GM19372 (cell line): ENCODE data around the gene PSIP1.
"Not testable (repeated sequence)": the region's sequence is repeated elsewhere in the genome, so short reads cannot be mapped to it uniquely, and the experiment has no call there.

ENCODE experiments used
- ATAC-seq: cut with Tn5 transposase; IDR thresholded peaks from one replicate; pipeline ENCODE4 v1.9.1; 2021; ENCODE audit warnings: mild to moderate bottlenecking, low read depth, moderate library complexity; ENCODE audit not compliant: unreplicated experiment

Gene PSIP1

DNA sequence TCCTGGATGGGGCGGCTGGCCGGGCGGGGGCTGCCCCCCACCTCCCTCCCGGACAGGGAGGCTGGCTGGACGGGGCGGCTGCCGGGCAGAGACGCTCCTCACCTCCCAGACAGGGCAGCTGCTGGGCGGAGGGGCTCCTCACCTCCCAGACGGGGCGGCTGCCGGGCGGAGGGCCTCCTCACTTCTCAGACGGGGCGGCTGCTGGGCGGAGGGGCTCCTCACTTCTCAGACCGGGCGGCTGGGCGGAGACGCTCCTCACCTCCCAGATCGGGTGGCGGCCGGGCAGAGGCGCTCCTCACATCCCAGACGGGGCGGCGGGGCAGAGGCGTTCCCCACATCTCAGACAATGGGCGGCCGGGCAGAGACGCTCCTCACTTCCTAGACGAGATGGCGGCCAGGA is 68.5 kb downstream of the PSIP1 start:
- not testable (repeated sequence) for ATAC-seq

DNA sequence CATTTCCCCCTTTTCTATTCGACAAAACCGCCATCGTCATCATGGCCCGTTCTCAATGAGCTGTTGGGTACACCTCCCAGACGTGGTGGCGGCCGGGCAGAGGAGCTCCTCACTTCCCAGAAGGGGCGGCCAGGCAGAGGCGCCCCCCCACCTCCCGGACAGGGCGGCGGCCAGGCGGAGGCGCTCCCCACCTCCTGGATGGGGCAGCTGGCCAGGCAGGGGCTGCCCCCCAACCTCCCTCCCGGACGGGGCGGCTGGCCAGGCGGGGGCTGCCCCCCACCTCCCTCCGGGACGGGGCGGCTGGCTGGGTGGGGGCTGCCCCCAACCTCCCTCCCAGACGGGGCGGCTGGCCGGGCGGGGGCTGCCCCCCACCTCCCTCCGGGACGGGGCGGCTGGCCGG is 68.9 kb downstream of the PSIP1 start:
- ATAC-seq, result not testable (repeated sequence)

DNA sequence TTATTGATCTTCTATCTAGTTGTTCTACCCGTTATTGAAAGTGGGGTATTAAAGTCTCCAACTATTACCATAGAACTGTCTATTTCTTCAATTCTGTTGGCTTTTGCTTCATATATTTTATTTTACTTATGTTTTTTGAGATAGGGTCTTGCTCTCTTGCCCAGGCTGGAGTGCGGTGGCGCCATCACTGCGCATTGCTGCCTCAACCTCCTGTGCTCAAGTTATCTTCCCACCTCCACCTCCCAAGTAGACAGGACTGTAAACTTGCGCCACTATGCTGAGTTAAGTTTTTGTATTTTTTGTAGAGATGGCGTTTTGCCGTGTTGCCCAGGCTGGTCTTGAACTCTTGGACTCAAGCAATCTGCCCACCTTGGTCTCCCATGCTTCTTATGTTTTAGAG is 71.9 kb downstream of the PSIP1 start:
- ATAC-seq, result no peak

DNA sequence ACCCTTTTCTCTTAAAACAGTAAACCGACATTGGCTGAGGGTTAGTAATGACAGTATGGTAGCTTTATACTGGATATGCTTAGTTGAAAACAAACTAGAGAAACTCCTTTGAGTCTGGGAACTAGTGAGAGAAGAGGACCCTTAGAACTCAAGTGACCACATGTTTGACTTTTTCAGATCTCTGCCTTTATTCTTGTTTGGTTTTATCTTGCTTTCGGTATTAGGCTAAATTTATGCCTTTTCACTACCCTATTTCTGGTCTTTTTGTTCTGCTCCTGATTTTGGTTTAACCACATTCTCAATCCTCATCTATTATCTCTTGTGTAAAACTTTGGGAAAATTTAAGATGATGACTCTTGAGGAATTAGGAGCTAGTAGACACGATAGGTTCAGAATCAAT is 77.1 kb downstream of the PSIP1 start:
- peak; percentile 72 for ATAC-seq

DNA sequence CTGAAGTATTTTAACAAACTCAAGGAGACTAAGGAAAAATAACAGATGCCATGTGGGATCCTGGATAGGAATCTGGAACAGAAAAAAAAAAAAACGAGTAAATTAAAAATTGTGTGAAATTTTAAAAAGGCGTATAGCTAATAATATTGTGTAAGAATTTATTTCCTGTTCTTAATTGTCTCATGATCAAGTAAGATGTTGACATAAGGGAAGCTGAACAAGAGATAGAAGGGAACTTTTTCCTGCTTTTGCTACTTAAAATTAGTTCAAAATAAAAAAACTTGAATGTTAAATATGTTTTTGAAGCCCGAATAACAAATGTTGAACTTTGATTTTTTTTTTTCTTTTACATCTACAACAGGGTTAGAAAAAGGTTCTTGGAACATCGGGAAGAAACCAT is 77.6 kb downstream of the PSIP1 start:
- ATAC-seq, result no peak

DNA sequence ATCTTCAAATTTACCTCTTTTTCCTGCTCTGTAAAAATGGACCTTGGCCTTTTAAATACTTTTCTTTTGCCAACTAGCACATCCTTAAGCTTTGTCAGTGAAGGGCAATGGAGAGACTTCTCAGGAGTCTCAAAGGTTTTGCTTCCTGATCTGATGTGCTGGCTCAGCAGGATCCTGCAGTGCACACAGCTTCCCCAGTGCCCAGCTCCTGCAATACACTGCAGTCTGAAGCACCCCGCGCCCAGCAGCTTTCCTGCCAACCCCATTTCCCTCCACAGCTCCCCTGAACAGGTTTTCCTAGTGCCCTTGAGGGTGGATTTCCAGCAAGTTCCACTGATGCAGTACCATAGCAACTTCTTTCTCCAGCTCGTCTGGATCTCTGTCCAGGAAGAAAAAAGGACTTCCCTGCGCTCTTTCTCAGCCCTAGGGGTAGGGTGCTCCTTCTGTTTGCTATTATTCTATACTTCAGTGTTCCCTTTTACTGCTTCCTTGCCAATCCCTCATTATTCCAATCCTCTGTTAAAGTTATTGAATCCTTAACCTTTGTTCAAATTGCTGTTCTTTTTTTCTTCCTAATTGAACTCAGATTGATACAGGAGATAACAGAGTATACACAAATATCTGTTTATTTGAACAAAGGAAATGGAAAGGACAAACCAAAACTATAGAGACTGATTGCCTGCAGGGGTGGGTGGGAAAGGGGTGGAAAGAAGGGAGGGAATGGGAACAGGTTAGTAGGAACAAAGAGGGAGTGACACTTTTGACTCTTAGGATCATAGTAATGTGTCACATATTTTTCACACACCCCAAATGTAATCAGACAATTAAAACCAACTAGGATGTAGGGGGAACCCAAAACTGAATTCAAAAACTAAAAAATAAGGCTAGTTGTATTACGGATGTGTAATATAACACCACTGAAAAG is 79.6 kb downstream of the PSIP1 start:
- no peak for ATAC-seq

DNA sequence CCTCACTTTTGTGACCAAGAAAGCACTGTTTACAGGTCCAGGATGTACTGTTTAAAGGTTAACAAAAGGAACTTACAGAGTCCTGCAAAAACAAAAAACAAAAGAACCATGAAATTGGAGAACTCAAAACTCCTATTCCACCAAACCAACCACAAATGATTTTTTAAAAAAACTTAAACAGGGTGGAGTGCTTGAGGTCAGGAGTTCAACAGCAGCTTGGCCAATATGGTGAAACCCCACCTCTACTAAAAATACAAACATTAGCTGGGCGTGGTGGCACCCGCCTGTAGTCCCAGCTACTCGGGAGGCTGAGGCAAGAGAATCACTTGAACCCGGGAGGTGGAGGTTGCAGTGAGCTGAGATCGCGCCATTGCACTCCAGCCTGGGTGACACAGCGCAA is 83.1 kb downstream of the PSIP1 start:
- not testable (repeated sequence) for ATAC-seq

DNA sequence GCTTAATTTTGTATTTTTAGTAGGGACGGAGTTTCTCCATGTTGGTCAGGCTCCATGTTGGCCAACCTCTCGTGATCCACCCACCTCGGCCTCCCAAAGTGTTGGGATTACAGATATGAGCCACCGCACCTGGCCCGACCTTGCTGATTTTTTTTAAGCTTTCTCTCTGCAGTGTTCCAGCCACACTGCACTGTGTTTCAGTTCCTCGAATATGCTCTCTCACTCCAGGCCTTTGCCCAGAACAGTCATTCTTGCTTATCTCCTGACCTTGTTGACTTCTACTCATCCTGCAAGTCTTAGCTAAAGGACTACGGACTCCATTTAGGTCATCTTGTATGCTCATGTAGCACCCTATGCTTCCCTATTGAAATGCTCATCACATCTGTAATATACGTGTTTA is 84.8 kb downstream of the PSIP1 start:
- no peak for ATAC-seq

DNA sequence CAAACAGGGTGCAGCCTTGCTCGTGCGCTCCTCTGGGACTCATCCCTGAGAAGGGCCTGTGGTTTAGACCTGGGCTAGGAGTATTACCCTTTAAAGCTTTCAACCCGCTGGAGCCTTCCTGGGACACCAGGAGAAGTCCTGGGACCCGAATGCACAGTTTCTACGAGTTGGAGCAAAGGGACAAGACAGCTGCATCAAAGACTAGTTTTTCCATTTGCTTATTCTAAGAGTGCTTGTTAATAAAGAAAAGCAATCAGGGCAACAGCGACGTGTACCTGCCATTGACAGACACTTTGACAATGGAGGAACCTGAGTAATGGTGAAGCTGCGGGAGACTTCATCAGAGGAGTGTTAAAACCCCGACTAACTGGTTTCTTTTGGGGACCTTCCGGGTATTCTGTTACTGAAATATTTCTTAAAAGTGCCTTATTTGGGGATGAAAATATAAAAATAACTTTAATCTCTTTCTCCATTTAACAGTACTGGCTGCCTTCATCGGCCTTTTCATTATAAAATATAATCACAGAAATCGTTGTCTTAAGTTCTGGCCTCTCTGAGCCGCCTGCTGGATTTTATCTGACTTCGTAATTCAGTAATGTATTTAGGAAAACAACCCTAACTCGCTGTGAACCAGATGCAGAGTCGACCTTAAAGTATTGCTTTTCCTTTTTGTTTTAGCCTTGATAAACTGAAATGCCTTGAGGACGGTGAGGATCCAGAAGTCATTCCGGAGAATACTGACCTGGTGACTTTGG is 87.4 kb downstream of the PSIP1 start:
- ATAC-seq, result no peak

DNA sequence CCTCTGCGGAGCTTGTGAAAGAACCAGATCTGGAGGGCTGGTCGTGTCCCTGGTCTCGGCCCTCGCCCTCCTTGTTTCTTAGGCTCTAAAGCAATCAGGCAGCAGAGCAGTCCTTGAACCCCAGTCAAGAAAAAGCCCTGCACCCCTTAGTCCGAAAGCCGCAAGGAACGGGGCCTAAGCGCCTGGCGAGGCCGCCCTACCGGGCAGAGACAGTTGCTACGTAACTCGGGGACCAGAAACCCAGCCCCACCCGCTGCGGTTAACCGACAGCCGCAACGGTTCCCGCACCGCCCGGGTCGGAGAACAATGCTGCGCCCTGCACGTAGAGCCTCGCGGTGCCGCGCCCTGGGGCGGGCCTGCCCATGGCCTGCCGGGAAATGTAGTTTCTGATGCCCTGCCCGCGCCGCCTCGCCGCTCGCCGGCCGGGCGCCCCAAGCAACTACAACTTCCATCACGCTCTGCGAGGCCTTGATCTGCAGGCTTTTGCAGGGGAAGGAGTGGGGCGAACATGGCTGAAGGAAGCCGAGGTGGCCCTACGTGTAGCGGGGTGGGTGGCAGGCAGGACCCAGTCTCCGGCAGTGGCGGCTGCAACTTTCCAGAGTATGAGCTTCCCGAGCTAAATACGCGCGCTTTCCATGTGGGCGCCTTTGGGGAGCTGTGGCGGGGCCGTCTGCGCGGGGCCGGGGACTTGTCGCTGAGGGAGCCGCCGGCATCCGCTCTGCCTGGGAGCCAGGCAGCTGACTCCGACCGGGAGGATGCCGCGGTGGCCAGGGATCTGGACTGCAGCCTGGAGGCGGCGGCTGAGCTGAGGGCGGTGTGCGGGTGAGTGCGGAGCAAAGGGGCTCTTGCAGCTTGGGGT is 88.2 kb downstream of the PSIP1 start, which contains the start of gene SNAPC3:
TSS of gene SNAPC3 (plus strand) at position 505 of the 859 bp plus-strand sequence. CDS start at position 509, 4 bp downstream.
- ATAC-seq, result peak; percentile 94

DNA sequence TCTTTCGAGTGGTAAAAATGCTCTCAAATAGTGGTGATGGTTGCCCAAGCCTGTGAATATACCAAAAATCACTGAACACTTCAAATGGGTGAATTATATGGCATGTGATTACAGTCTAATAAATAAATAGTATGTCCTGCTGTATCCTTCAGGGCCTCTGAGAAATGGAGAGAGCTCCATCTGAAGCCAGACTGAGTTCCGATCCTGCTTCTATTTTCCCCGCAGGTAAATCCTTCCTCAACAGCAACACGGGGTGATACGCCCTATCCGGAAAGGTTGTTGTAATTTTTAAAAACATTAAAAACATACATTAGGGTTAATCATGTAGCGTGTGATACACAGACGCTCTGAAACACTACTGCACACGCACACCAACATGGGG is 88.8 kb downstream of the PSIP1 start:
- no peak for ATAC-seq

DNA sequence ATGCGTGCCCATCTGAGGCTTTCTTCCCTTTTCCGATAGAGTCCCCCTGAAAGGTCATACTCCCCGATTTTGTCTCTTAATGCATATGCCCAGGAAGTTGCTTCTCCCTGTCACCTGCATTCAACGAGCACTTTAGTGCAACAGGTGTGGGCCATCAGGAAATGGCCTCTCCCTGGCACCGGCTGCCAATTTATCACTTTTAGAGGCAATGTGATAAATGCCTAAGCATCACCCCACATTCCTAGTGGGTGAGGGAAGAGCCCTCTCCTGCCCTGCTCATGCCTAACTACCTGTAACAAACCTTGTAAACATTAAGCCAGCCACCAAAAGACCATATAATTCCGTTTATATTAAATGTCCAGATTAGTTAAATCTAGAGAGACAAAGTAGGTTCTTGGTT is 89.2 kb downstream of the PSIP1 start:
- ATAC-seq, result no peak

DNA sequence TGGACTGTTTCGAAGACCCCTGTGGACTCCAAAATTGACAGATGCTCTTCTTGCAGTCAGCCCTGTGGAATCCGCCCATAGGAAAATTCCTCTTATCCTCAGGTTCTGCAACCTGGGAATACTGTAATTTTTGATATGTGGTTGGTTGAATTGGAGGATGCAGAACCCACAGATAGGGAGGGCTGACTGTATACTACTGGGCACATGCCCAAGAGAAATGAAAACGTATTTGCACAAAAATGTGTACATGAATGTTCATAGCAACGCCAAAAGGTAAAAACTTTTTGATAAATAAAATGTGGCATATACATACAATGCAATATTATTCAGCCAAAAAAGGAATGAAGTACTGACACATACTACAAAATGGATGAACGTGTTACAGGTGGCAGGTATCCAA is 90.0 kb downstream of the PSIP1 start:
- ATAC-seq, result no peak

DNA sequence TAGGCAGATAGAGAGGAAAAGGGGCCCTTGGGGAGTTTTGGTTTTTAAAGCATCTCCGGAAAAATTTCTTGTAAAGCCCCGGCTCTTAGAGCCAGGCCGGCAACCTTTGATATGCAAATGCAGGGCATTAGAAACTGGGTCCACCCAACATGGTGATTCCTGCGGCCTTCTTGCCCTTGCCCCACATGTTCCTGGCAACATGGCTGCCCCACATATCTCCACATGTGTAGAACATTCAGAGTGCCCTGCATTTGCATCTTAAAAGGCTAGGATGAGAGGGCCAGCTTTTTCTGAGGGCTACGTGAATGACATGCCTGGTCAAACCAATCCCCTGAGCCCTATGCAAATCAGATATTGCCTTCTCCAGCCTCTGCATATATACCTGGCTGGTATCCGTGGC is 93.1 kb downstream of the PSIP1 start:
- no peak for ATAC-seq

DNA sequence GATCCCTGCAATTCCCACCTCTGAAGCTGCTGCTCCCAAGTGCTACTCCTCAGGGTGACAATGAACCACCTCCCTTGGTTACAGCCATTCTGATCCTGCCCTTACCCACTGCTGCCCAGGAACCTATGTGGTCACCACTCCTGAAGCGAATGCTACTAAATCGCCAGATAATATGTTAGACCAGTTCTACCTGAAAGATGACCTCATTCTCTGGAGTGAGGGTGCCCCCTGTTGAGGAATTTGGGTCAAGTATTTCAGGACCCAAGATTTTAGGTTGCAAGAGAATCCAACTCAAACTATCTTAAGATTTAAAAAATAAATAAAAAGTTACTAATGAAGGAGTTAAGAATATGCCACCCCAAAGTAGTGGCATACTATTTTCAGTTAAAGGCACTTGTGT is 93.9 kb downstream of the PSIP1 start:
- ATAC-seq, result peak; percentile 79
